Pons (tissue), 1 donor: ENCODE measurements around the gene LRIT1.

ENCODE experiments used
- DNase-seq: peaks from one replicate; pipeline ENCODE4 v3.0.0-alpha.2; 2016; ENCODE audit warnings: low spot score

Gene LRIT1

DNA sequence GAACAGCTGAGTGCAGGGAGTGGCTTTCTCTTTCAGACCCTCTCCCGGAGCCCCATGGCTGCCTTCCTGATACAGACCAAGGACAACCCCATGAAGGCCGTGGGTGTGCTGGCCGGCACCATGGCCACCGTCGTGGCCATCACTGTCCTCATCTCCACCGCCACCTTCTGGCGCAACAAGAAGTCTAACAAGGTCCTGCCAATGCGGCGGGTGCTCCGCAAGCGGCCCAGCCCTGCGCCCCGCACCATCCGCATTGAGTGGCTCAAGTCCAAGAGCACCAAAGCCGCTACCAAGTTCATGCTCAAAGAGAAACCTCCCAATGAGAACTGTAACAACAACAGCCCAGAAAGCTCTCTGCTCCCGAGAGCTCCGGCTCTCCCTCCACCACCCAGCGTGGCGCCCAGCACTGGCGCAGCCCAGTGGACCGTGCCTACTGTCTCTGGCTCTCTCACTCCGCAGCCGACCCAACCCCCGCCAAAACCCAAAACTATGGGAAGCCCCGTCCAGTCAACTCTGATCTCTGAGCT is 27.2 kb downstream of the LRIT1 start:
- DNase-seq: no peak

DNA sequence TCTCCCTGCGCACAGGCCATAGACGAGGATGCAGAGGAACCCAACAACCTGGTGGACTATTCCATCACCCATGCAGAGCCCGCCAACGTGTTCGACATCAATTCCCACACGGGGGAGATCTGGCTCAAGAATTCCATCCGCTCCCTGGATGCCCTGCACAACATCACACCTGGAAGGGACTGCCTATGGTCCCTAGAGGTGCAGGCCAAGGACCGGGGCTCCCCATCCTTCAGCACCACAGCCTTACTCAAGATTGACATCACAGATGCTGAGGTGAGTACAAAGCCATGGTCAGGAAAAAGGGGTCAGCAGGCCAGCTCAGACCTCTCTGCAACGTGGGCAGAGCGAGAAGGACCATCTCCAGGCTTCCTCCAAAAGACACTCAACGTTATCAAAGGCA is 28.3 kb downstream of the LRIT1 start:
- DNase-seq: no peak

DNA sequence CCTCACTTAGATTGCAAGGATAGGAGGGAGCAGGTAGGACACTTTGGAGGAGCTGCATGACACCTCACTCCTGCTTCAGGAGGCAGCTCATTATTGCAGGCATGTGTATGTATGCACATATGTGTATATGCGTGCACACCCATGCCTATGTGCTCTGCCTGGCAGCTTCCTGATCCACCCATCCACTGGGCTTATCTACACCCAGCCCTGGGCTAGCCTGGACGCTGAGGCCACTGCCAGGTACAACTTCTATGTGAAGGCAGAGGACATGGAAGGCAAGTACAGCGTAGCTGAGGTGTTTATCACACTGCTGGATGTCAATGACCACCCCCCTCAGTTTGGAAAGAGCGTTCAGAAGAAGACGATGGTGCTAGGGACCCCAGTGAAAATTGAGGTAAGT is 29.3 kb downstream of the LRIT1 start:
- DNase-seq: no peak

DNA sequence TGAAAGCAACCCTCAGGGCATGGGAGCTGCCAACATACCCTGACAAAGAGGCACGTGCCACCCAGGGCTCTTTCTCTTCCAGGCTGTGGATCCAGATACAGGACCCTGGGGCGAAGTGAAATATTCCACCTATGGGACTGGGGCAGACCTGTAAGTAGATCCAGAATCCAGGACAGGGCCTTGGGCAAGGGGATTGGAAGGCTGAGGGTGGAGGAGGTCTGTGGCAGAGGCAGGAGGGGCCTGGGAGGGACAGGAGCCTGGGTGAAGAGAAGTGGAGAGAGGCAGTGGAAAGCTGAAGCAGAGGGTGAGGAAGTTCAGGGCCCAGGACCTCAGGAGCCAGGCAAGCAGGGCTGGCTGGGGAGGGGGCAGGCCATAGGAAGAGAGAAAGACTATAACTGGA is 29.8 kb downstream of the LRIT1 start:
- no peak for DNase-seq

DNA sequence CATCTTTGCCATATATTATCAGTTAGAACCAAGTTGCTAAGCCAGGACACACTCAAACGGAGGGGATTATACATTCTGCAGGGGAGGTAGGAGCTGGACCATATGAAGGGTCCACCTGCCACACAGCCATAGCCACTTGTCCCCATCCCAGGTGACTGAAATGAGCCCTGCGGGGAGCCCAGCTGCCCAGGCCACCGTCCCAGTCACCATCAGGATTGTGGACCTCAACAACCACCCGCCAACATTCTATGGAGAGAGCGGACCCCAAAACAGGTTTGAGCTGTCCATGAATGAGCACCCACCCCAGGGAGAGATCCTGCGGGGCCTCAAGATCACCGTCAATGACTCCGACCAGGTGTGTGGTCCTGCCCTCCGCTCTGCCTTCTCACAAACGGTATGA is 33.3 kb downstream of the LRIT1 start:
- no peak for DNase-seq

DNA sequence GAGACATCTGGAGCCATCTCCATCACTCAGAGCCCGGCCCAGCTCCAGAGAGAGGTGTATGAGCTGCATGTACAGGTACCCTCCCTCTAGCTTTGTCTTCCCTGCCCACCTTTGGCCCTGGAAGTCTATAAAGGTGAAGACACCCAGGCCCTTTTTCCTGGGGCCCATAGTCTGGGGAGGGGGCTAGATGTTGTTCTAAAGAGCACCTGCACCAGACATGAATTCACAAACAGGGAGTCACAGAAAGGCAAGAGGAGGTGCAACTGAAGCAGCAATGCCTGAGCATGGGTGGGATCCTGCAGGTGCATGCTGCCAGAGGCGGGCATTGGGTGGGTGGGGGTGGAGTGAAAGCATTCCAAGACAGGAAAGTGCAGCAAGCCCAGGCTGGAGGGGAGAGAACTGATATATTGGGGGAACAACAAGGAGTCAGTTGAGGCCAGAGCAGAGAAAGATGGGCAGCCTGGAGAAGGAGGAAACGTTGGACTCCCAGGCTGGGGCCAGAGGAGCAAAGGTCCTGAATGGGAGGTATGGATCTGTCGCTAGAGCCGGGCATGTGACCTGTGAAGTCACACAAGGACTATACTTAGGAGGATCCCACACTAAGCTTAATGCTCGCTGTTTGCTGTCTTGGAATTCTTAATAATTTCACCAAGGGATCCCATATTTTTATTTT is 35.4 kb downstream of the LRIT1 start:
- no peak for DNase-seq

DNA sequence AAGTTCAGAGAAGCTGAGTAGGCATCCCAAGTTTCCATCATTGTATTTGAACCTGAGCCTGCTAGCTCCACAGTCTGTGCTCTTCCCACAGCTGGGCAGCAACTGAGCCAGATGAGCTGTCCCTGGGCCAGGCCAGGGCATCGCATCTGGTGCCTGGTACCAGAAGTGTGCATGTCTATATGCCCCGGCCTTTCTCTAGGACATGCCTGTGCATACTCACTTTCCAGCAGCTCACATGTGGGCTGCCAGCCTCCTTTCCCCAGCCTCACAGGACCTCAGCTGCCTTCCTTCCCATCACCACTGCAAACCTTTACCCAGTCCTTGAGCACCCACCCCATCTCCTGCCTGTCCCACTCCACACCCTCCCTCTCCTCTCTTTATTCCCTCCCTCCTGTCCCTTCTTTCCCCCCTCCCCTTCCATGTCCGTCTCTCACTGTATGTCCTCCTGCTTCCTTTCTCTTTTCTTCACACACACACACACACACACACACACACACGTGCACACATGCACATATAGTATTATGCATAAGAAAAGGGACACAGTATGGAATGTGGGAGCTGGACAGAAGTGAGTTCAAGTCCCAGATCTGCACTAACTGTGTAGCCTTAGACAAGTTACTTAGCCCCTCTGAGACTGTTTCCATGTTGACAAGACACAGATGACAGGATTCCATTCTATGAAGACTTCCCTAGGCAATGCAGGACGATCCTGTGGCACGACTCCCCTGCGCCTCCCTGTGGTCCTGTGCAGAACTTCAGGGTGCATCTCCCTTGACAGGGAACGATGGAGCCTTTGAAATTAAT is 36.1 kb downstream of the LRIT1 start:
- DNase-seq: peak; percentile 77

DNA sequence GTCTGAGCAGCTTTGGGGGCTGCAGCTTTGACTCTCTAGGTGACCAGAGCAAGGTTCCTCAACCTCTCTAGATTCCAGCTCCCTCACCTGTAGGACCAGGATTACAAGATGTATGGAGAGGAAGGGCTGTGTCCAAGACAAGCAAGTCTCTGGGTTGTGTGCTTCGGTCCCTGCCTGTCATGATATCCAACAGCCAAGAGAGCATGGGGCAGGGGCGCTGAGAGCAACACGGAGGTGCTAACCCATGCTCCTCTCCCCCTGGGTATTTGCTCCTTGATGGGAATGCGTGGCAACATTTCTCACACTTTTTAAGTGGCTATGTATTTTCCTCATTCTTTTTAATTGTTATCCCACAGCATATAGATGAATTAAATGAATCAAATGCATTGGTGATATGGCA is 36.7 kb downstream of the LRIT1 start:
- no peak for DNase-seq

DNA sequence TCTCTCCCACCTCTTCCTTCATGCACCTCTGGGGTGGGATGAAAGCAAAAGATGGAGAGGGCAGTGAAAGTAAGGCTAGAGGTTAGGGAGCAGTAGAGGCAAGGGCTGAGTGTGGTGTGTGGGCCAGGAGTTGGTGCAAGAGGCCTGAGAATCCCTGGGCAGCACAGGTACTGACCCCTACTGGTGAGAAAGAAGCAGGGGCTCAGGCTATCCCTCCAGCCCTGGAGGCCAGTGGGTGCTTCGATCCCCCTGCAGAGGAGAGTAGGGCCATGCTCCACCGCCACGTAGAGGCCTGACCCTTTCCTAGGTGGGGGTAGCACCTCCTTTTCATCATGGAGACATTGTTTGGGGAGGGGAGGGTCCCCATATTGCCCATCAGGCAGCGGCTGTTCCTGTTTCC is 37.2 kb downstream of the LRIT1 start:
- DNase-seq: no peak

DNA sequence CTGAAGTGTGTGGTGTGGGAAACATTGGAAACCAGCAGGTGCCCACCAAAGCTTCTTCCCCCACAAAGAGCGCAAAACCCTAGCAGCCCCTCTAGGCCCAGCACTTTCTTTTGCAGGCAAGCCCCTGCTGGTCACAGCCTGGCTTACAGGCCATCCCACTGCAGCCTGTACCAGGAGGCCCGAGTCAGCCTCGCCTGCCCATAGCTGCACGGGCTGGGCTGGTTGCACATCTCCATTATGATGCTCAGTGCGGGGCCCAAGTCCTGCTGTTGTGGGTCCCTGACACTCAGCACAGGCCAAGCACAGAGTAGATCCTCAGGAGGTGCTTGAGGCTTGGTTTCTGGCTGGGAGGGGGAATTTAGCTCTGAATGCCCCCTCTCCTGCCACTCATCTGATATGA is 39.0 kb downstream of the LRIT1 start:
- DNase-seq: no peak

DNA sequence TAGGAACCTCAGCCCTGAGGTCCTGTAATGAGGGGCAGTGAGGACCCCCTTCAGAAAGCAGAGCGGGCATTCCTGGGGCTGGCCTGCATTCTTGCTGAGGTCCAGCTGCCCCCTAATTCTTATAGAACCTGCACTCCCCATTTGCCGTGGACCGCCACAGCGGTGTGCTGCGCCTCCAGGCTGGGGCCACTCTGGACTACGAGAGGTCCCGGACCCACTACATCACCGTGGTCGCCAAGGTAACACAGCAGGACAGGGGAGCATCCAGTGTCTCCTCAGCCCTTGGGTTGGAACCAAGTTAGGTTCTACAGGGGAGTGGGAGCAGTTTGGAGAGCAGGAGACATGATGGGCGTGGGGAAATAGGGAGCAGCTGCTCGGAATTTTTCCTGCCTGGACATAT is 39.7 kb downstream of the LRIT1 start:
- DNase-seq: no peak

DNA sequence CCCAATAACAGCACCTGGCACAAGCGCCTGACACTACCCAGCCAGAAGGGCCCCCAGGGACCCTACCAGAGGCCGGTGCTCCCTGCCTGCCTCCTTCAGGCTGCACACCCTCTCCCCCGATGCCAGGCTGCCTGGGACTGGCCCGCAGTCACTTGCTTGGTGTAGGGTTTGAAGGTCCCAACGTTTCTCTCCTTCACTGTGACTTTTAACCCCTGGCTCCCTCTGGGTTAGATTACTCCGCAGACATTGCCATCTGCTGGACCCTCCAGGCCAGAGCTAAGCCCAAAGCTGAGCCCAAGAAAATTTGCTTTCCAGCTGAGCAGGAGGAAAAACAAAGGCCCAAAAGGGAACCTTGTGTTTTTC is 40.1 kb downstream of the LRIT1 start:
- no peak for DNase-seq

DNA sequence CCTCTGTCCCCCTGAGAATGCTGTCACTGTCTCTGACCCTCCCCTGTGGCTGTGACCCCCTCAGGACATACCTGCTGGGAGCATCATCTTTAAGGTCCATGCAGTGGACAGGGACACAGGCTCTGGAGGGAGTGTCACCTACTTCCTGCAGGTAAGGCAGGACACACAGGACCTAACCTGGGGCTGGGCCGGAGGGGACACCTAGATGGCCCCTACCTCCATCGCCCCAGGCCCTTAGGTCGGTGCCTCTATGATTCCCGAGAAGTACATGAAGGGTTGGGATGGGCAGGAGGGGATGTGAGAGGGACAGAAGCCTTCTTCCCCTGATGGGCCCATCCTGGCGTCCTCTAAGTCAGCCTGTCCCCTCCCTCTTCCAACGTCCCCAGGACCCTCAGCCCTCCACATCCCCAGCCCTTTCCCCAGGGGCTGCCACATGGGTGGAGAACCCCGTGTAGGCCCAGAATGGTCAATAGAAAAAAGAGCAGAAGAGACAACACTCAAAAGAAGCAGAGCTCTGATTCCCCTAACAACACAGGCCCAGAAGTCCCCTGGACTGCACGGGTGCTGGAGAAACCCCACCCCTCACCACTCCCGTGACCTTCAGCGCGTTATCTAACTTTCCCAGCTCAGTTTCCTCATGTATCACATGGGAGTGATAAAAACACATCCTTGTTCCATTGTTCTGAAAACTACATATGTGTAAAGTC is 40.7 kb downstream of the LRIT1 start:
- DNase-seq: no peak

DNA sequence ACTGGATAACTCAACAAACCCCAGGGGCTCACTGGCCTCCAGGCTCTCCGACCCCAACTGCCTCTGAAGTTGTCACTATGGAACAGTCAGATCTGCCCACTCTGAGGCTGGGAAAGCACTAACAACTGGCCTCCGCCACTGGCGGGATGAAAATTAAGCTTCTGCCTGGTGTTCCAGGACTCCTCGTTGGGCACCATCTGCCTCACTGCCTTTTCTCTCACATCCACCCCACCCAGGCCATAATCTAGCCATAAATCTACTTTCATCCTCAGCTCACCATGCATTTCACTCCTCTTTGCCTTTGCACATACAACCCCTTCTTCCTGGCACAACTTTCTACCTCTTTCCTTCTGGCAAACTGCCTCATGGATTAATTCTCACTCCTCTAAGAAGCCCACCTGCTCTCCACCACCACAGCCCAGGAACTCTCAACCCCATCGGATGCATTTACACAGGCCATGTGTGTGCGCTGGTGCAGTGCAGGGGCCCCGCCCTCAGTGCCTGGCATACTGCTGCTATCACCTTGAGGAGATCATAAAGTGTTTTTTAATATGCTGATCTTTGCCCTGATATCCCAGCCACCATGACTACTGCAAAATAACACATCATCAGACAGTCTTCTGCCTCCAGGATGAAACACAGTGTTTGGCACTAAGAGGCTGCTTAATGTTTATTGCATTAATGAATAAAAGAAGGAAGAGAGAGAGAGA is 43.0 kb downstream of the LRIT1 start:
- DNase-seq: no peak

DNA sequence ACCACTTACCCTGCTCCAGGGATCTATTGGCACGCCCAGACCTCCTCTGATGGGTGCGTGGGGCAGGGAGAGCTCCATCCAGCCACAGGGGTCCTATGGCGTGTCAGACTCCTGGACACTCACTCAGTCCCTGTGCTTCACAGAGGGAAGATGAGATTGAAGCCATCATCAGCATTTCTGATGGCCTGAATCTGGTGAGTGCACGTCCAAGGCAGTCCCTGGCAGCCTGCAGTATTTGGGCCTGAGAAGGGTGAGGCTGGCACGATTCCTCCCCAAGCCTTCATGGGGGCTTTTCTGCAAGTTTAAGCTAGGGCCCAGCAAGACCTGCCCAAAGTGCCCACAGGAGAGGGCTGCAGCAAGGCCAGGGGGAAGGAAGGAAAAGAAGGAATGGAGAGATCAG is 43.7 kb downstream of the LRIT1 start:
- no peak for DNase-seq

DNA sequence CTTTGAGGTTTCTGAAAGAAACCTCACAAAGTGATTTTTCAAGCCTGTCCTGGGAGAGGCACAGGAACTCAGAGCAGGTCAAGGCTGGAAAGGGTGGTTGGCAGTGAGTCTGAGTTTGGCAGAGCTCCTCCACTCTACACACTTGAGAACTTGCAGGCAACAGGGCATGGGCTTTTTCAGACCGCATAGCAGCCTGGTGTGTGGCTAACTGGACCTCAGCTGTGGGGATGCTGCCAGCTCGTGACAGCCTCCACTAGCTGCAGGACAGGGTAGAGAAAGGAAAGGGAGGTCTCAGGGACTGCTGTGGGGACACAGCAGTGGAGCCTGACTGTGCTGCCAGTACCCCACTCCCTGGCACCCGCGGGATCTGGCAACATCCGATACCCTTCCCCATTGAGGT is 44.4 kb downstream of the LRIT1 start:
- DNase-seq: no peak

DNA sequence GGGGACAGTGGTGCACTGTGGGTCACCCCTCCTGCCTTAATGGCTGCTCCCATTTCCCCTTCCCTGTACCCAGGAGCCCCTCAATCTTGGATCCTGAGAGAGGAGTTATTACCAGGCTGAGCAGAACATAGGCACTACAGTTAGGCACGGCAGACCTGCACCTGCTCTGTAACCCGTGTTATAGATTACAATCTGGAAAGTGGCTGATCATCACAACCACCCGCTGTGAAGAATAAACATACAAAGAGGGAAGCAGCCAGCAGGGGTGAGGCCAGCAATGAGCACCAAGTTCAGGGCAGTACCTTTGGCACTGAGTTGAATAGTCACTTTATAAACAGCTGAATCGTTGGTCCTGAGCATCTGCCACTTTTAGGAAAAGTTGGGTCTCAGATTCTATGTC is 45.3 kb downstream of the LRIT1 start:
- no peak for DNase-seq

DNA sequence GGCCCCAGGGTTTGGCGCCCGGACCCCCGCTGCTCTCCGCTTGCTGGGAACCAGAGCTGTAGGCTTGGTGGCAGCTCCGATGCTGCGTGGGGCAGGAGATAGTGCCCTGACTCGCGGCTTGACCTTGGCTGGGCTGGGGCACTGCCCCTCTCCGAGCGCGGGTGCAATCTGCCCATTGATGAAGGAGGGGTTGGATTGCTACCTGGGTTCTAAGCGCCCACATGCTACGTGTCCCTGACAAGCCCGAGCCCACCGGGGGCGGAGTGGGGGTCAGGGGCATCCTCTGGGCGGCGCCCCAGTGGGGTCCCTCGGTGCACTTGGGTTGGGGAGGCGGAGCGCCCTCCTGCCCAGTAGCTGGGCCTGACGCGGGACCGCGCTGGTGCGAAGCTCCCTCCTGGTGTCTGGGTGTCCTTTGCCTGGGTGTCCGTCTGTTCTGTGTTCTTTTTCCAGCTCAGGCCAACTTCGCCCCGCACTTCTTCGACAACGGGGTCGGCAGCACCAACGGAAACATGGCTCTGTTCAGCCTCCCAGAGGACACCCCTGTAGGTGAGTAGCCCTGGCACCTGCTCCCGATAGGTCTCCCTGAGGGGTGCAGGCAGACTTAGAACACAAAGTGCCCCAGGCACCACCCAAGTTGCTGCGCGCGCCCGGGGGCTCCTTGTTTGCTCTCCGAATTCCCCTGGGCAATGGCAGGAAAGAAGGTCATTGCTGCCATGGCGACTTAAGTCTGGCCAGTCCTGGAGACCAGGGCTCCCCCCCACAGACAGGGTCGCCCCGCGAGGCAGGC is 46.1 kb downstream of the LRIT1 start:
- DNase-seq: no peak

DNA sequence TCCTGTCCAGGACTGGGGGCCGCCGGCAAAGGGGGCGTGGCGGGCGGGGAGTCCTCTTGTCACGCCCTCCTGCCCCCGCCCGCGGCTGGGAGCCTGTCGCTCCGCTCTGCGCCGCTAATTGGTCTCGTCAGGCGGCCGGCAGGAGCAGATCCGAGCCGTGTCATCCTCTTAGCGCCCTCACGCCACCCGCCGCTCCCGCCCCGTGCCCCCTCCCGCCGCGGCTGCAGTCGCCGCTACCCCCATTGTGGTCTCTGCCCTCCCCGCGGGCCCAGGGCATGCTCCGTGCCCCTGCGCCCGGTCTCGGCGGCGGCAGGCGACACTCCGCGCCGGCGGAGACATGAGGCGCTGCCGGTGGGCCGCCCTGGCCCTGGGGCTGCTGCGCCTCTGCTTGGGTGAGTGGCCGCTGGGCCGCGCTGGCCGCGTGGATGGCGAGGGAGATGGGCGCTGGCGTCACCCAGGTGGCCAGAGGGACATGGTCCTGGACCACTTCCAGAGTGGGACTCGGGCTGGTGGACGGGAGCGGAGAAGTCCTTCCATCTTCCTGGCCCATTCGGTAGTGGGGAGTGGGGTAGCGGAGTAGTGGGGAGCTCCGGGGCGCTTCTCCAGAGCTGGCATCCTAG is 46.8 kb downstream of the LRIT1 start, which contains the start of gene CDHR1:
Gene CDHR1 (plus strand): TSS at position 114 of the 620 bp plus-strand sequence. CDS start 224 bp downstream, at position 338.
- peak; percentile 26 for DNase-seq

DNA sequence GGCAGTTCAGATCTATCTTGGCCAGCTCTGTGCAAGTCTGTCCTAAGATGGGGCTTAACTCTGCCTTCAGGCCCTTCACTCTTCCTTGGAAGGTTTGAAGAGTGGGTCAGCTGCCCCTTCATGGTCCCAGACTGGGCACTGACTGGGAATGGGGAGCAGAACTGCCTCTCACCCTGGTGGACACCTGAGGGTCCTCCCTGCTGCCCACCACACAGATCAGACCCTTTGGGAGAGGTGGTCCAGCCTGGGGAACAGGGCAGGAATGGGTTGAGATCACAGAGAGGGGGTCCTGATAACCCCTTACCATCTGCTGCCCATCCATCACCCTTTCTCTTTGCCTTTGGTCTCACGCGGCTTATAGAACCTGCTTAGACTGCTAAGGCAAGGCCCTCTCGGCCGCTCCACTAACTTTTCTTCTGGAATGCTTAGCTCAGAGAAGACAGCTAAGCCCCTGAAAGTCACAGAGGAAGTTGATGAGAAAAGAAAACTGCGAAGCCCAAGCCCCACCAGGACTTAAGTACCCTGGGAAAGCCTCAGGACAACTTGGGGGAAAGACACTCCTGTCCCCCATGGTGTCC is 47.4 kb downstream of the LRIT1 start:
- DNase-seq: no peak

DNA sequence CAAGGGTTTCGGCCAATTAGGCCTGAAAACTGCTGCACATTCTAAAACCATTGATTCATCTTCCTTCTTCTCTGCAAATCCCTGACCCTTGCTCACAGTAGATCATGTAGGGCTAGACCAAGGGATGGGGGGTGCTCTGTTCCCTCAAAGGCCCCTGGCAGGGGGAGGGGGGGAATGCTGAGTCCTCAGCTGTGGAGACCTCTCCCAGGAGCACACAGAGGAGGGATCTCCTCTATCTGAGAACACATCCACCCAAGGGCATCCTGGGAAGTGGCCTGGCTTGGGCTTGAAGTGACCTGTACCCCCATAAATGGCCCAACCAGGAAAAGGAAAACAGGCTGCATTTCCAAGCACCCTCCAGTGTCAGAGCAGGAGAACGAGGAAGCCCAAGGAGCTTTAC is 48.0 kb downstream of the LRIT1 start:
- DNase-seq: no peak
